GM18498 (cell line): ENCODE measurements around the gene DOCK2.
A peak's percentile ranks its signal among the peaks of the same experiment; 100 is the strongest.
"Not testable (repeated sequence)": the region's sequence is repeated elsewhere in the genome, so short reads cannot be mapped to it uniquely, and the experiment has no call there.

Experiments used
- ATAC-seq: cut with Tn5 transposase; IDR thresholded peaks from one replicate; pipeline ENCODE4 v1.9.1; 2021; ENCODE audit warnings: mild to moderate bottlenecking, moderate library complexity; ENCODE audit not compliant: unreplicated experiment

The DOCK2 gene

DNA sequence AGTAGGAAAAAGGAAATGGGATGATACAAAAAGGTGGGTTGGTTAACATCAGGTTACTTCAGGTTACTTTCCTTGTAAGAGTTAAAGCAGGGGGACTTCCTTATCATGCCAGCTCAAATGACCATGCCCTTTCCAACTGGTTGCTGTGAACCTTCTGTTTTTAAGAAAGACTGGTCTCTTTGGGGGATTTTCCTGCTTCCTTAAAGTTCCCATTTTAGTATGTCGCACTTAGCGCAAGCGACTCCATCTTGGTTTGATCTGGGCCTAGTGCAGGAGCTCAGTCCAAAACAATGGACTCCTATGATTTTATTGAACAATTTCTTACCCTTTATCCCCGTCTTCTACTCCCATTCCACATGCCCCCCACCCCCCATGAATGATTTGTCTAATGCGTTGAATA, 173.4 kb downstream of the DOCK2 start:
- no peak for ATAC-seq

DNA sequence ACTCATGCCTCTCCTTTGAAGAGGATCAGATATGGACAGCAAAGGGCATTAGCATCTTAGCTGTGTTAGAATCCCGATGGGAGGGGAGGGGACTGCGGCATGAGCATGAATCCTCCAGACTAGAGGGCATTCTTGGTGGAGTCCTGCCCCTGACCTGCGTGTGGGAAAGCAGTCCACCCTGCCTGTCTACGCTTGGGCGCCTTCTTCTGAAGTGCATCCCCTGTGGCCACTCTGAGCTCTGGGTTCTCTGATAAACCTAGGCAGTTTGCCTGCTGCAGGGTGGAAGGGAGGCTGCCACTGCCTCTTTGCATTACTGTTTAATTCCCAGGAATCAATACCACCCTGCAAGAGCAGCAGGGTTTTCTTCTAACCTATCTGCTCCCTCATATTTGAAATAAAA, 173.9 kb downstream of the DOCK2 start:
- no peak for ATAC-seq

DNA sequence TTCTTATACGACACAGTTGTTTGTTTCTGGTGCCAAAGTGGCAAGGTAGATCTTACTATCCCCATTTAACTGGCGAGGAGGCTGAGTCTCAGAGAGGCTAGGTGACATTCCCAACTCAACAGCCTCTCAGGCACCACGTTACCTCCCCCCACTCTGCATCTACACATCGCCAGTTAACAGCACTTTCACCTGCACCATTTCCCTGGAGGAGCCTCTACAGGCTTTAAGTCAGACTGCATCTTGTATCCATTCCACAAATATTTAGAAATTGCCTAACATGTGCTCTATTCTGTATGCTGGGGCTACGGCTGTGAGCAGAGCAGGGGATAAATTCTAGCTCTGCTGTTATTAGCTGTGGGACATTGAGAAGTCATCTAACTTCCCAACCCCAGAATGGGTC, 174.6 kb downstream of the DOCK2 start:
- no peak for ATAC-seq

- no peak for ATAC-seq
Observed at GRCh38 chr5:169812786-169813185, 175.7 kb downstream of the DOCK2 start.

- ATAC-seq = no peak
Observed at GRCh38 chr5:169814045-169814444, 177.0 kb downstream of the DOCK2 start.

DNA sequence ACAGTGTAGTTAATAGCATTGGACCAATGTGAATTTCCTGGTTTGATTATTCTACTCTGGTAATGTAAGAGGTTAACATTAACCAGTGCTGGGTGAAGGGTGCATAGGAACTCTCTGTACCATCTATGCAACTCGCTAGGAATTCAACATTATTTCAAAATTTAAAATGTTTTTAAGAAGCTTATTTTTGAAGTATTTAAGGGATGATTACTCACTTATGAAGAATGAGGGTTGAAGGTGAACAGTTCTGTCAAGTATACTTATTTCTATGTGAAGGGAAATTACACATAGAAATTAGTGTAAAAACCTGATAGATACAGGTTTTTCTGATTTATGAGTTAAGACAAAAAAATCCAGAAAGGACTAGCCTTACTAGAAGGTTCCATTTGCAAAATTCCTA, 177.4 kb downstream of the DOCK2 start:
- no peak for ATAC-seq

DNA sequence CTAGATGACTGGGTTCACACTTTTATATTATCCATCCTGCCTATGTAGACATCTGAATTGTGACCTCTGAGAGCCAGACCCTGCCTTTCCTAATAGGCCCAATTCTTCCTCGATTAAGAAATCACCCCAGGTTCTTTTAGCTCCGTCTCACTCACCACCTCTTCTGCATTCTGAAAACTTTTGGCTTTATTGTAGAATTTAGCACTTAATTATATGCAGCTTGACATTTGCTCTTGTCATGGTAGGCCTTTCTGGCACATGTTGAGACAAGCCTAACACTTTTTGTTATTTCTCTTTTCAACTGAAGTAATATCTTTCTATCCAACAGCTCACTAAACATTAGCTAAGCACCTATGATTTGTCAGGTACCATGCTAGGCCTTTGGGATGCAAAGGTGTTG, 180.0 kb downstream of the DOCK2 start:
- ATAC-seq = no peak

GRCh38 chr5:169826618-169827017, 189.5 kb downstream of the DOCK2 start:
- no peak for ATAC-seq

- ATAC-seq = no peak
Observed at GRCh38 chr5:169827769-169828168, 190.7 kb downstream of the DOCK2 start.

- ATAC-seq = peak; percentile 53
Observed at GRCh38 chr5:169828385-169828784, 191.3 kb downstream of the DOCK2 start.

GRCh38 chr5:169831331-169831730, 194.3 kb downstream of the DOCK2 start:
- no peak for ATAC-seq

DNA sequence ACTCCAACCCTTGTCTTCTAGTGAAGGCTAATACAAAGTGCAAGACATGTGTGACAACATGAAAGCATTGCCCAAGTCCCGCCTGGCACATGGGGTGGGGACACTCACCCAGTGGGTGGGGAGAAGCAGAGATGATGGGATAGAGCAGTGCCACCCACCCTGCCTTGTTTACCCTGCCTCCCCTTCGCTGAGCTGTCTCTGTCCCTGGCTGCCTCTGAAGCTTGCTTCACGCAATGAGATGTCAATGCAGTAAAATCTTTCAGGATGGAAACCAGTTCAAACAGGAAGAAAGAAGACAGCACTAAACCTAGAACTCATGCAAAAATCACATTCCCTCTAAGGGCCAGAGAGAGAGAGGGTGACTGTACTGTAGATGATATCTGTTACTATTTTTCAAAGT, 195.2 kb downstream of the DOCK2 start:
- no peak for ATAC-seq

- ATAC-seq = no peak
Observed at GRCh38 chr5:169832845-169833244, 195.8 kb downstream of the DOCK2 start.

- not testable (repeated sequence) for ATAC-seq
Observed at GRCh38 chr5:169833681-169834292, 196.7 kb downstream of the DOCK2 start.

DNA sequence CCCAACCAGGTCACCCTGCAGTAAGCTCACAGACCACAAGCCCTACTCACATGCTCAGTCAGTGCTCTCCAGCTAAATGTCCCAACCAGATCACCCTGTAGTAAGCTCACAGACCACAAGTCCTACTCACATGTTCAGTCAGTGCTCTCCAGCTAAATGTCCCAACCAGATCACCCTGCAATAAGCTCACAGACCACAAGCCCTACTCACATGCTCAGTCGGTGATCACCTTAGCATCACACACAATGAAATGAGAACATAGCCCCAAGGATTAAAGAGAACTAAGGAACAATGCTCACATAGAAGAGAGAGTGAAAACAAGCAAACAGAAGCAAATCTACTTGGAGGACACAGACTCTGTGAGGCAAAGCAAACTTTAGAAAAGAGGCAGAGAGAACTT, 197.5 kb downstream of the DOCK2 start:
- ATAC-seq = not testable (repeated sequence)

GRCh38 chr5:169836835-169837536, 199.9 kb downstream of the DOCK2 start:
- no peak for ATAC-seq

DNA sequence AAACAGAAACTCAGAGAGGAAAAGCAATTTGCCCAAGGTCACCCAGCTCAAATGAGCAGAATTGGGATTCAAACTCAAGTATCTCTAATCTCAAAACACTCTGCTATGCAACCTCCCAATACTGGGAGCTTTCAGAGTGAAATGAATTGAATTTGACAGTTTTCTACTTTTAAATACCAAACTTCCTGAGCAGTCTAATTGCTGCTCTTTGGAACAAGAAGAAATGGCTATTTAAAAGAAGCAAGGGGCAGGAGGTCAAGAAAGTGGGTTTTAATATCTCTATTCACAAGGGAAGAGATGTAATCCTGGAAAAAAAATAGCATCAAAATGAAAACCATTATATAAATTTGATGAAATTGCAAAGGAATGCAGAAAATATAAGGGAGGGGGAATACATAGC, 200.6 kb downstream of the DOCK2 start:
- ATAC-seq = no peak

DNA sequence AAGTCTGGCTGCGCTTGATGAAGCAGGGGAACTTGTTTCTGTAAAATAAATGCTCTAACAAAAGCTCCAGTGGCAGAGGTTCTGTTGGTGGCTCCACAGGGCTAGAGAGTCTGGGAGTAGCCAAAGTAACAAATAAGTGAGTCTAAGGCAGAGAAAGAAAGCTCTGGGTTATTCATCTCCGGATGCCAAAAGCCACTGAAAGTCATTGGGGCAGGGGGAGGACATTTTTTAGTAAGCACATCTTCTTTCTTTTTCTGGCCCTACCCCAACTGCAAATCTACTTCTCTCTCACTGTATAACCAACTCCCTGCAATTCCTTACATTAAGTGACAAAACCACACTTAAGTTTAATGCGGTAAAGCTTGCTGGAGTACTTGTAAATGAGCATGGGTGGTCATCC, 201.6 kb downstream of the DOCK2 start:
- peak; percentile 87 for ATAC-seq

- no peak for ATAC-seq
Observed at GRCh38 chr5:169840405-169840804, 203.3 kb downstream of the DOCK2 start.

DNA sequence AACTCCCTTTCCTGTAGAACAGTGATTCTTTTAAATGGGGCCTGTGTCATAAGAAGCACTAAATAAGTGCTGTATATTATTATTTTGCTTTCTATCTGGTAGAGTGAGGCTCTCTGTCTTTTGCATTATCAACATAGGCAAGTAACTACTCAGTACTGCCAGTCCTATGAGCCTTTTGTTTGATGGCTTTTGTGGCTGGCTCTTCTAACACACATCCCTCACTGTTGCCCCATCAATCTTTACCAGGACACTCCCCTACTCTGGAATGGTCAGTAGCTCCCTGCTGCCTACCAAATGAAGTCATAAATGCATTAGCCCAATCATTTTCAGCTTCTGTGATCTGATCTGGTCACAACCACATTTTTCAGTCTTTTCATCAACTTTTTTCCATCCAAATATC, 205.6 kb downstream of the DOCK2 start:
- no peak for ATAC-seq

DNA sequence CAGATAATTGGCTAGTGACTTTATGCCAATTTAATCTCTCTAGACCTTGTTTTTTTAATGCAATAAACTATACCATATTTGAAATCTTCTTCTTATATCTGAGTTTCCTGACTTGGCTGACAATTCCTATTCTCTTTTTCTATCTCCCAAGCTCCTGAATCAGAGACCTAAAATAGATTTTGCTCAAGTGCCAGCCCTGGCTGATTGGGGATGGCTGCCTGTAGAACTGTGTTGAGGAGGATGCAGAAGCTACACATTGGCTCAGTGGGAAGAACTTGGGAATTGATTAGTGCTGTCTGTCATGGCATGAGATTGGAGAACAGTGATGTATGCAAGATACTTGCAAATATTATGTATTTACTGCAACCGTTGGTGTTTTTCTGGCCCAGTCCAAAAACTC, 210.4 kb downstream of the DOCK2 start:
- ATAC-seq = no peak

DNA sequence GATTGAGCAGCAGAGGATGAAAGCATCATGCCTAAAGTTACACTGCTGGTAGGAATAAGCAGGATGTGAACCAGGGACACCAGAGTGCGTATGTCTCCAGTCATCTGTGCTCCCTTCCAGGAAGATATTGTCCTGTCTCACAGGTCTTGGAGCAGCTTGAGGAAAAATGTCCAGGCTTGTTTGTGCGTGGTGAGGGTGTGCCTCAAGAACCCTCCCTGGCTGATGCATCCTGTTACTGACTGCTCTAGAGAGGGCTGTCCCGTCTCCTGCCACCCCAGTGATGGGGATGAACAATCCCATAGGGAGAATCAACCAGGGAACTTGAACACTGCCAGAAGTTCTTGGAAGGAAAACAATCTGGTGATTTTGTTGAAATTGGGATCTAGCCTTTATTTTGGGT, 211.2 kb downstream of the DOCK2 start:
- ATAC-seq = no peak

DNA sequence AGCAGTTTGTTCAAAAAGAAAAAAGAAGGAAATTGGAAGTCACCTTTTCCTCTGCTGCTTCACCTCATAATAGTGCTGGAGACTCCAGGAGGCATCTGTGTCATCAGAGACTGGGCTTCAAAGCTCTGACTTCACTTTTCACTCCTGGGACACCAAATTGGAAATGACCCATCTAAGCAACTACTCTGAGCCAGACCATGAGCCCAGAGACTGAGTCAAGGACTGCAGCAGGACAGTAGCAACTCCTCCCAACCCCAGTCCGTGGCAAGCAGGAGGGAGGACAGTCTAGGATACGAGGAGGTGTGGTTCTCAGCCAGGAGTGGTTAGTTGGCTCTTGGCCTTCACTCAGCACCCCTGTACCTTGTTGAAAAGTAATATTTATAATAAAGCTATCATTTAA, 211.7 kb downstream of the DOCK2 start:
- ATAC-seq = no peak
